ENCODE results near the gene CALD1.
A peak's percentile ranks its signal among the peaks of the same experiment; 100 is the strongest.
"Not testable (repeated sequence)": the region's sequence is repeated elsewhere in the genome, so short reads cannot be mapped to it uniquely, and the experiment has no call there.

The CALD1 gene

GRCh38 chr7:134966691-134967090, 187.3 kb downstream of the CALD1 start:
- Histone ChIP-seq H3K4me3 (ENCODE audit: low read depth, low read length, poor library complexity, severe bottlenecking) (no peak overlapping the region), H3K27me3 (ENCODE audit: insufficient read depth, low read length) (no peaks in the 10 kb centered on the region), H3K9me2 (ENCODE audit: low read depth, low read length) (no peaks in the 10 kb centered on the region), H3K79me2 (ENCODE audit: insufficient read depth, low read length) (no peaks in the 10 kb centered on the region), H3K4me1 (ENCODE audit: insufficient read depth, low read length, severe bottlenecking) (no peaks in the 10 kb centered on the region), H3K9me3 (ENCODE audit: low read length) (no peaks in the 10 kb centered on the region), H3K9ac (ENCODE audit: low read length) (no peak overlapping the region), H3F3A (ENCODE audit: insufficient read depth, low read length) (no peaks in the 10 kb centered on the region), H3K36me3 (ENCODE audit: insufficient read depth, low read length) (no peaks in the 10 kb centered on the region), H2AFZ (ENCODE audit: low read length) (no peak overlapping the region), H4K20me1 (ENCODE audit: insufficient read depth, low read length) (no peaks in the 10 kb centered on the region), H3K4me2 (ENCODE audit: low read length) (no peak overlapping the region), H3K27ac (ENCODE audit: low read depth, low read length, poor library complexity, severe bottlenecking) (no peak overlapping the region)
- TF ChIP-seq EZH2 (IDR thresholded peaks at IDR 0.05; ENCODE audit: borderline replicate concordance, low read length) (no peak), CTCF (IDR thresholded peaks at IDR 0.05; ENCODE audit: low read length) (no peak)

GRCh38 chr7:134968110-134968509, 188.7 kb downstream of the CALD1 start:
- Histone ChIP-seq H2AFZ (ENCODE audit: low read length) (no peak overlapping the region), H3K79me2 (ENCODE audit: insufficient read depth, low read length) (no peaks in the 10 kb centered on the region), H3K9ac (ENCODE audit: low read length) (no peak overlapping the region), H3K9me3 (ENCODE audit: low read length) (no peaks in the 10 kb centered on the region), H3K4me1 (ENCODE audit: insufficient read depth, low read length, severe bottlenecking) (no peaks in the 10 kb centered on the region), H3K27ac (ENCODE audit: low read depth, low read length, poor library complexity, severe bottlenecking) (no peak overlapping the region), H3K27me3 (ENCODE audit: insufficient read depth, low read length) (no peaks in the 10 kb centered on the region), H3K4me3 (ENCODE audit: low read depth, low read length, poor library complexity, severe bottlenecking) (no peak overlapping the region), H3K9me2 (ENCODE audit: low read depth, low read length) (no peaks in the 10 kb centered on the region), H3F3A (ENCODE audit: insufficient read depth, low read length) (no peaks in the 10 kb centered on the region), H3K36me3 (ENCODE audit: insufficient read depth, low read length) (no peaks in the 10 kb centered on the region), H4K20me1 (ENCODE audit: insufficient read depth, low read length) (no peaks in the 10 kb centered on the region), H3K4me2 (ENCODE audit: low read length) (no peak overlapping the region)
- TF ChIP-seq CTCF (IDR thresholded peaks at IDR 0.05; ENCODE audit: low read length) (no peak), EZH2 (IDR thresholded peaks at IDR 0.05; ENCODE audit: borderline replicate concordance, low read length) (no peak)

GRCh38 chr7:134981645-134982044, 202.2 kb downstream of the CALD1 start:
- H3K4me1 ChIP-seq (ENCODE audit: insufficient read depth, low read length, severe bottlenecking); H3K9ac ChIP-seq (ENCODE audit: low read length); H3F3A ChIP-seq (ENCODE audit: insufficient read depth, low read length); H3K27ac ChIP-seq (ENCODE audit: low read depth, low read length, poor library complexity, severe bottlenecking); H2AFZ ChIP-seq (ENCODE audit: low read length); H3K4me3 ChIP-seq (ENCODE audit: low read depth, low read length, poor library complexity, severe bottlenecking); H3K4me2 ChIP-seq (ENCODE audit: low read length); H3K9me2 ChIP-seq (ENCODE audit: low read depth, low read length); H3K9me3 ChIP-seq (ENCODE audit: low read length); H4K20me1 ChIP-seq (ENCODE audit: insufficient read depth, low read length); H3K79me2 ChIP-seq (ENCODE audit: insufficient read depth, low read length); H3K27me3 ChIP-seq (ENCODE audit: insufficient read depth, low read length); H3K36me3 ChIP-seq (ENCODE audit: insufficient read depth, low read length): not testable (repeated sequence)

DNA sequence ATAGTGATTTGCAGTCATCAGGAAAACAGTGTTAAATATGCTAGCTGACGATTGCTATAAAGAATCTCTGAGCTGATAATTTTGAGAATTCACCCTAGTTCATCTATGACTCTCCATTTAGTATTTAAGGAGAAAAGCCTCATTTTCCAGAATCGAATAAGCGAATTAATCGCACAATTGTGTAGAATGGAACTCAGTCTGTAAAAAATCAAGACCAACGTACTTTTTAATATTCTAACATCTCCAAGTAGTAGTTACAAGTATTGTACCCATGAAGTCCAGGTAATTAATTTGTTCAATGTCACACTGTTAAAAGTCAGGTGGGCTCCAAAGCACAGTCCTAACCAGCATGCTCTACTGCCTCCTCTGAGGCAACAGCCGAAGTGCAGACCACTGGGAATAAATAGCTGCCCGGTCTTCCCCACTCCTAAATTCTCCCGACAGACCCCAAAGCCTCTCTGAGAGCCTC, 206.5 kb downstream of the CALD1 start:
- TF ChIP-seq EZH2 (IDR thresholded peaks at IDR 0.05; ENCODE audit: borderline replicate concordance, low read length) (no peak), CTCF (IDR thresholded peaks at IDR 0.05; ENCODE audit: low read length) (no peak)
- Histone ChIP-seq H3K9me3 (ENCODE audit: low read length) (no peaks in the 10 kb centered on the region), H3K27ac (ENCODE audit: low read depth, low read length, poor library complexity, severe bottlenecking) (peak overlapping the region; percentile 32)

More for the DNA sequence above, 206.5 kb downstream of the CALD1 start:
- no peaks in the 10 kb centered on the region for H4K20me1 ChIP-seq (ENCODE audit: insufficient read depth, low read length)
- peak overlapping the region; percentile 75 for H3K4me2 ChIP-seq (ENCODE audit: low read length)
- peak overlapping the region; percentile 66 for H2AFZ ChIP-seq (ENCODE audit: low read length)
- no peaks in the 10 kb centered on the region for H3F3A ChIP-seq (ENCODE audit: insufficient read depth, low read length)
- peaks cover 12% of the 10 kb centered on the region; the same call in 1 of the 2 replicates for H3K36me3 ChIP-seq (ENCODE audit: insufficient read depth, low read length)
- H3K4me1 ChIP-seq (ENCODE audit: insufficient read depth, low read length, severe bottlenecking), result peaks cover 18% of the 10 kb centered on the region
- H3K9me2 ChIP-seq (ENCODE audit: low read depth, low read length), result no peaks in the 10 kb centered on the region
- H3K9ac ChIP-seq (ENCODE audit: low read length), result peak overlapping the region; percentile 73
- peak overlapping the region; percentile 70 for H3K4me3 ChIP-seq (ENCODE audit: low read depth, low read length, poor library complexity, severe bottlenecking)
- no peaks in the 10 kb centered on the region for H3K27me3 ChIP-seq (ENCODE audit: insufficient read depth, low read length)
- peaks cover 12% of the 10 kb centered on the region for H3K79me2 ChIP-seq (ENCODE audit: insufficient read depth, low read length)

Measured in OCI-LY1 (cell line).